ENCODE results near the gene UHMK1.
"Not testable (repeated sequence)": the region's sequence is repeated elsewhere in the genome, so short reads cannot be mapped to it uniquely, and the experiment has no call there.

Gene UHMK1

DNA sequence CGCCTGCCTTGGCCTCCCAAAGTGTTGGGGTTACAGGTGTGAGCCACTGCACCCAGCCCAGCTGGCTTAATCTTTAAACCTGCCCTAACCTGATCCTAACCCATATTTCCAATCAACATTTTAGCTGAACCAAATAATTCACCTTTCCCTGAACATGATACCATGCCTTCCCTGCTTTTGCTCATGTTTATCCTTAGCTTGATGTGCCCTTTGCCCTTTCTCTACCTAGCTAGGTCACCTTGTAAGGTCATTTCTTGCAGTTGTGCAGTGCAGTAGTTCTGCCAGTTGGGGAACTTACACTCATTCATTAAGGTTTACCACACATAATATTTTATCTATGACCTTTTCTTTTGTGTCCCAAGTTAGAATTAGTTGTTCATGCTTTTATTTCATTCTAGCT, 69.3 kb downstream of the UHMK1 start:
- no peak for DNase-seq (ENCODE audit: low read depth)

DNA sequence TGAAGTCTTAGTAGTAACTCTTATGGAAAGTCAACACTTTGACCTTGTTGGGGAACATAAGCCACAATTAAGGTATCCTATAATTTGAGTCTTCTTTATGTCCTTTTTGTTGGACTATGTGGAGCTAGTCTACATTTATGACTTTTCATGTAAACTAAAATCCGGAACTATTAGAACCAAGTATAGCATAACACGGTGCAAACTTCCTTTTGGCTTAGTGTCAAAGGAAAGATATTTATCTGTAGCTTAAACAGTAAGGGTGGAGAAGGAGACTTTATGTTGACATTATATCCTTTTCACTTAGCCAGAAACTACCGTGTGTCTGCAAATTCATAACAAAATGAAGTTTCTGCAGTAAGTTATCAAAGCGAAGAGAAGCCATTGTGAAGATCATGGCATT, 71.2 kb downstream of the UHMK1 start:
- DNase-seq (ENCODE audit: low read depth), result no peak

DNA sequence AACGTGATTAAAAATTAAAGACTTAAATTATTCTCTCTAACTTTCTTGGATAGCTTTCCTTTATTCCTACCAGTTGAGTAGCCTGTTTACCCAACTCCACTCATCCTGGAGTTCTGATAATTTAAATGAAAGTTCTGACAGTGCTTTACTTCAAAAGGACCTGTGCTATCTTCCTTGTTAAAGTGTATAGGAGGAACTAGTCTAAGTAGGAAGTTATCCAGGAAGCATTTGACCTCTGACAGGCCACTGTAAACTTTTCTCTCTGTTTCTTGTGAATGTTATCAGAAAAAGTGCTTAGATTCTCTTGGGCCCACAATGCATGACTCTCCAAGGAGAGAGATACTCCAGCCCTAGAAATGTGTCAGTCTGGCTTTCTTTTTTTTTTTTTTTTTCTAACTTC, 73.1 kb downstream of the UHMK1 start:
- no peak for DNase-seq (ENCODE audit: low read depth)

DNA sequence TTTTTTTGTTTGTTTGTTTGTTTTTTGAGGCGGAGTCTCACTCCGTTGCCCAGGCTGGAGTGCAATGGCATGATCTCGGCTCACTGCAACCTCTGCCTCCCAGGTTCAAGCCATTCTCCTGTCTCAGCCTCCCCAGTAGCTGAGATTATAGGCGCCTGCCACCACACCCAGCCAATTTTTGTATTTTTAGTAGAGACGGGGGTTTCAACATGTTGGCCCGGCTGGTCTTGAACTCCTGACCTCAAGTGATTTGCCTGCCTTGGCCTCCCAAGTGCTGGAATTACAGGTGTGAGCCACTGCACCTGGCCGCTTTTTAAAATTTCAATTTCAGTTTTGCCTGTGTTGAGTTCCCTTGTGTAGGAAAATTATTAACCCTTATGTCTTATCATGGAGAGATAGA, 73.5 kb downstream of the UHMK1 start:
- not testable (repeated sequence) for DNase-seq (ENCODE audit: low read depth)

DNA sequence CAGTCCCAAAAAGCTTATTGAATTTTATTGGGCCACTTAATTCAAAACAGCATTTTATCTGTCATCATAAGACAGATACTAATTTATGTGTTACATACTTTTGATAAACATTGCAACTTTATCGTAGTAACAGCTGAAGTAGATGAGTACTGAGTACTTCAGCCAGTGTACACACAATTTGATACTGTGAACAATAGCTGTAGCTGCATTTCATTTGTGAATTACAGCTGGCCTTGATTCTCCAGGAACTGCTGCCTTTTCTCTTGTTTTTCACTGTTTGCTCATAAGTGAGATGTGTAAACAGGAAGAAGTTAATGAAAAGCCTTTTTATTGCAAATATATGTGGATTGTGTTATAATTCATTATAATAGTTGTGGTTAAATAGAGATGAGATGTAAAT, 74.1 kb downstream of the UHMK1 start:
- no peak for DNase-seq (ENCODE audit: low read depth)

DNA sequence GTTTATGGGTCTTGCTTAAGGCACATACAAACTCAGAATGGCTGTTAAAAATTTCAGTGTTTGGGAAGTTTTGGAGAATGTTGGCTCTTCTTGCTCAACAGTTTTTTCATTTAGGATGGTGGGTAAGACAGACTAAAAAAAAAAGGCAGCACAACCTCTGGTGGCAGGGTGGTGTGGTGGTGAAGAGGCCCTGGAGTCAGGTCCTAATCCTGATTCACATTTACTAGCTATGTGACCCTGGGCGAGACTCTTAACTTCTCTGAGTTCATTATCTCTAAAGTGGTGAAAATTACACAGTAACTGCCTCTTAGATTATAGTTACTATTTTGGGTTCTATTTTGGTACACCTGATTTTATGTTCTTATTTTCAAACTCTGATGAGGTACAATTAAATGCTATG, 75.5 kb downstream of the UHMK1 start:
- DNase-seq (ENCODE audit: low read depth), result no peak

DNA sequence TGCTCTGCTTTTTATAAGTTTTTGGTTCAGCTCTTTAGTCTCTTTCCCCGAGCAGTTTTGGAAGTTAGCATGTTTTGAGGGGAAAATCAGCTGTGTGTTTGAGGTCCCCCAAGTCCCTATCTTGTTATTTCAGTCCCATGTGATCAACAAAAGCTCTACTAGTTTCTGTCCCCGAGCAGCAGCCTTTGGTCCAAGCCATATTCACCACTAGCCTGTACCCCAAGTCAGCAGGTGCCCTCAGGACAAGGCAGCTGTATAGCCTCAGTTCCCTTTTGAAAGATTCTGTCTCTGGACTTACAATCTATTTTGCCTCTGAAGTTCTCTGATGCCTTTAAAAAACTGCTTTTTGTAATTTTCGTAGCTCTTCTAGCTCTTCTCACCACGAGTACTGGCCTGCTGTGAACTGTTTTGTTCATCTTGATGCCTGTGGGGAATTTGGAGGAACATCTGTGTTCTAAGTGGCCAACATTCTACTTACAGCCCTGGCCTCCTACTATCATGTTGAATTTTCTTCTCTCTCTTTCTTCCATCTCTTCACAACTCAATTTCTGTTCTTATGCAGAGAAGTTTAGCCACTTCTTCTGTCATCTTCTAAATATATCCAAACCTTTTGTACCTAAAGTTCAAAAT, 80.6 kb downstream of the UHMK1 start:
- no peak for DNase-seq (ENCODE audit: low read depth)

DNA sequence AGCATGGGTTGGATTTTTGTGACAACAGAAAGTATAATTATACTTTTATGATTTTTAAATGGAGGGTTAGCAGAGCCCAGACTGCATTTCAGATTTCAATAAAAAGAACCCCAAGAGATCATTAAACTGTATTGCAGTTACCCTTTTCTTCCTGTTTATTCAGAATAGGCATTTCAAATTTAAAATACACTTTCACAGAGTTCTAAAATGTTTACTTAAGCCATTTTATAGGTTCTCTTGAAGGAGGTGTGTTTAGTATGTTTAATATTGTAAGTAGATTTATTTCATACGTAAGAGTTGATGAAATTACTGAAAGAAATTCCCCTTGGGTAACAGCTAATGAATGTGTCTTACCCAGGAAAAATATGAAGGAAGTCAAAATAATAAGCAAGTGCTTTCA, 81.3 kb downstream of the UHMK1 start:
- no peak for DNase-seq (ENCODE audit: low read depth)

Measured in stromal cell of bone marrow (primary cell).